ENCODE data around the gene CNTNAP2.

CNTNAP2 gene

GRCh38 chr7:148340438-148341280 lies 2224.1 kb downstream of the CNTNAP2 start:
- no peak for DNase-seq

GRCh38 chr7:148344406-148344805 lies 2227.8 kb downstream of the CNTNAP2 start:
- DNase-seq, result no peak

GRCh38 chr7:148347981-148348380 lies 2231.4 kb downstream of the CNTNAP2 start:
- no peak for DNase-seq

GRCh38 chr7:148348466-148348865 lies 2231.9 kb downstream of the CNTNAP2 start:
- DNase-seq, result no peak

GRCh38 chr7:148356303-148356702 lies 2239.7 kb downstream of the CNTNAP2 start:
- DNase-seq, result no peak

GRCh38 chr7:148362541-148362940 lies 2245.9 kb downstream of the CNTNAP2 start:
- DNase-seq, result no peak

- no peak for DNase-seq
Measured at GRCh38 chr7:148367731-148368475, 2251.3 kb downstream of the CNTNAP2 start.

GRCh38 chr7:148368562-148368961 lies 2252.0 kb downstream of the CNTNAP2 start:
- no peak for DNase-seq

- no peak for DNase-seq
Measured at GRCh38 chr7:148371280-148371937, 2254.8 kb downstream of the CNTNAP2 start.

GRCh38 chr7:148374396-148375259 lies 2258.0 kb downstream of the CNTNAP2 start:
- DNase-seq, result no peak

GRCh38 chr7:148379677-148380076 lies 2263.1 kb downstream of the CNTNAP2 start:
- no peak for DNase-seq

GRCh38 chr7:148380596-148381419 lies 2264.2 kb downstream of the CNTNAP2 start:
- no peak for DNase-seq

- DNase-seq, result no peak
Measured at GRCh38 chr7:148382596-148382995, 2266.0 kb downstream of the CNTNAP2 start.

GRCh38 chr7:148383651-148384050 lies 2267.1 kb downstream of the CNTNAP2 start:
- no peak for DNase-seq

GRCh38 chr7:148385009-148385682 lies 2268.5 kb downstream of the CNTNAP2 start:
- no peak for DNase-seq

- DNase-seq, result no peak
Measured at GRCh38 chr7:148390381-148390780, 2273.8 kb downstream of the CNTNAP2 start.

GRCh38 chr7:148391591-148391990 lies 2275.0 kb downstream of the CNTNAP2 start:
- DNase-seq, result no peak

- DNase-seq, result no peak
Measured at GRCh38 chr7:148394582-148394981, 2278.0 kb downstream of the CNTNAP2 start.

- DNase-seq, result no peak
Measured at GRCh38 chr7:148395352-148395811, 2278.8 kb downstream of the CNTNAP2 start.

GRCh38 chr7:148395990-148396716 lies 2279.6 kb downstream of the CNTNAP2 start:
- no peak for DNase-seq

Measured in NCI-H510A treated with DMSO at 0.1 percent for 48 hours (cell line).